GM23338 (cell line): ENCODE data around the gene CAMKK2. TPM values are rescaled to one million over a fixed set of nuclear protein-coding genes. Genes with fewer than 3 reads are reported as not detected.
"Not testable (repeated sequence)": the region's sequence is repeated elsewhere in the genome, so short reads cannot be mapped to it uniquely, and the experiment has no call there.

Experiments used
- ATAC-seq: fragments of 200-7000 bp; cut with Tn5 transposase; 3 replicates; pipeline ENCODE4 v1.9.1; 2020
- DNase-seq: peaks from one replicate; pipeline ENCODE4 v3.0.0-alpha.2; 2015; ENCODE audit warnings: low spot score
- H2AFZ ChIP-seq: fragments of 200-600 bp; sonication (generic); 2 replicates; pipeline ENCODE4 v1.8.0; 2016; ENCODE audit warnings: antibody characterized with exemption, mild to moderate bottlenecking, moderate library complexity
- H3F3A ChIP-seq: fragments of 200-600 bp; sonication (generic); replicated peaks from 2 replicates; pipeline ENCODE4 v1.8.0; 2017; ENCODE audit warnings: antibody characterized with exemption, mixed run types, low read depth
- H3K27ac ChIP-seq: fragments of 200-600 bp; sonication (generic); 2 replicates; pipeline ENCODE4 v1.6.1; 2016; ENCODE audit warnings: low read depth
- H3K27me3 ChIP-seq: fragments of 200-600 bp; sonication (generic); 2 replicates; pipeline ENCODE4 v1.8.0; 2016; ENCODE audit warnings: mild to moderate bottlenecking, mixed run types, moderate library complexity; ENCODE audit not compliant: insufficient read depth
- H3K36me3 ChIP-seq: fragments of 200-600 bp; sonication (generic); 2 replicates; pipeline ENCODE4 v1.8.0; 2016; ENCODE audit warnings: mild to moderate bottlenecking; ENCODE audit not compliant: insufficient read depth
- H3K4me1 ChIP-seq: fragments of 200-600 bp; sonication (generic); 2 replicates; pipeline ENCODE4 v1.8.0; 2016; ENCODE audit warnings: mild to moderate bottlenecking, moderate library complexity; ENCODE audit not compliant: insufficient read depth
- H3K4me2 ChIP-seq: fragments of 200-600 bp; sonication (generic); 2 replicates; pipeline ENCODE4 v1.7.1; 2017; ENCODE audit warnings: mixed run types
- H3K4me3 ChIP-seq: fragments of 200-600 bp; sonication (generic); 2 replicates; pipeline ENCODE4 v1.6.1; 2016; ENCODE audit warnings: mixed run types
- H3K79me2 ChIP-seq: fragments of 200-600 bp; sonication (generic); replicated peaks from 2 replicates; pipeline ENCODE4 v1.8.0; 2017; ENCODE audit warnings: mild to moderate bottlenecking; ENCODE audit not compliant: insufficient read depth
- H3K9me2 ChIP-seq: fragments of 200-600 bp; sonication (generic); 2 replicates; pipeline ENCODE4 v1.8.0; 2017; ENCODE audit not compliant: insufficient read depth
- H4K20me1 ChIP-seq: fragments of 200-600 bp; sonication (generic); replicated peaks from 2 replicates; pipeline ENCODE4 v1.8.0; 2017; ENCODE audit warnings: mild to moderate bottlenecking; ENCODE audit not compliant: insufficient read depth
- H3K27ac Mint-ChIP-seq: 2 replicates; pipeline ENCODE4 v1.8.0; 2020; ENCODE audit warnings: inconsistent platforms, mild to moderate bottlenecking, moderate library complexity, mixed read lengths
- H3K27me3 Mint-ChIP-seq: 3 replicates; pipeline ENCODE4 v1.8.0; 2022; ENCODE audit warnings: low read depth, mild to moderate bottlenecking, moderate library complexity, mixed read lengths, inconsistent platforms; ENCODE audit not compliant: insufficient read depth, poor library complexity
- H3K36me3 Mint-ChIP-seq: 3 replicates; pipeline ENCODE4 v1.8.0; 2021; ENCODE audit warnings: low read depth, mild to moderate bottlenecking, inconsistent platforms, moderate library complexity, mixed read lengths
- H3K4me1 Mint-ChIP-seq: 3 replicates; pipeline ENCODE4 v1.8.0; 2020; ENCODE audit warnings: mild to moderate bottlenecking, inconsistent platforms, mixed read lengths
- H3K4me3 Mint-ChIP-seq: 3 replicates; pipeline ENCODE4 v1.8.0; 2021; ENCODE audit warnings: moderate library complexity, mild to moderate bottlenecking, inconsistent platforms, mixed read lengths
- H3K9me3 Mint-ChIP-seq: 3 replicates; pipeline ENCODE4 v1.8.0; 2020; ENCODE audit warnings: moderate library complexity, mild to moderate bottlenecking, inconsistent platforms, mixed read lengths
- CREB1 ChIP-seq: fragments of 250-450 bp; sonication (Bioruptor Pico); IDR thresholded peaks from 2 replicates; pipeline ENCODE4 v1.5.0; 2020; ENCODE audit warnings: low read depth, mild to moderate bottlenecking, moderate library complexity
- EZH2 ChIP-seq: fragments of 200-600 bp; sonication (generic); IDR thresholded peaks from one replicate; pipeline ENCODE4 v1.8.0; 2017; ENCODE audit warnings: antibody characterized with exemption, mild to moderate bottlenecking, low read depth; ENCODE audit not compliant: unreplicated experiment
- EZH2phosphoT487 ChIP-seq: fragments of 200-600 bp; sonication (generic); IDR thresholded peaks from one replicate; pipeline ENCODE4 v1.8.1; 2018; ENCODE audit warnings: antibody characterized with exemption; ENCODE audit not compliant: unreplicated experiment
- JUNB ChIP-seq: IDR thresholded peaks from one replicate; pipeline ENCODE4 v1.6.1; 2016; ENCODE audit warnings: antibody characterized with exemption; ENCODE audit not compliant: unreplicated experiment
- NANOG ChIP-seq: IDR thresholded peaks from 2 replicates; pipeline ENCODE4 v1.6.1; 2016; ENCODE audit warnings: antibody characterized with exemption, borderline replicate concordance
- POLR2AphosphoS5 ChIP-seq: IDR thresholded peaks from 2 replicates; pipeline ENCODE4 v1.6.1; 2016; ENCODE audit warnings: antibody characterized with exemption, low read depth
- STAT1 ChIP-seq: IDR thresholded peaks from one replicate; pipeline ENCODE4 v1.6.1; 2016; ENCODE audit warnings: antibody characterized with exemption; ENCODE audit not compliant: unreplicated experiment
- ZNF331 ChIP-seq: fragments of 250-450 bp; sonication (Bioruptor Pico); IDR thresholded peaks from 2 replicates; pipeline ENCODE4 v1.5.0; 2020; ENCODE audit warnings: low read depth, mild to moderate bottlenecking, moderate library complexity
- ZNF462 ChIP-seq: fragments of 250-450 bp; sonication (Bioruptor Pico); IDR thresholded peaks from 2 replicates; pipeline ENCODE4 v1.5.0; 2020; ENCODE audit warnings: mild to moderate bottlenecking, moderate library complexity
- polyA plus RNA-seq: library from polyadenylated mRNA; unstranded; fragments of >200 nt; fragmentation: Nextera tagmentation; extraction: Ambion mirVana; gene quantifications from 2 replicates; pipeline ENCODE4 v1.2.1, GENCODE V29; 2016
- total RNA-seq: library from RNA; depleted of rRNA; stranded (reverse); fragments of >200 nt; shearing (Covaris generic); gene quantifications from 2 replicates; pipeline ENCODE4 v1.2.3, GENCODE V29; 2014
- TF ChIP-seq, protein P1 (sequence below): IDR thresholded peaks from 2 replicates; pipeline ENCODE4 v1.6.1; 2016; ENCODE audit warnings: antibody characterized with exemption
- TF ChIP-seq, protein P2 (sequence below), 2 experiments: fragments of 200-600 bp in 1 of 2; sonication (generic) in 1 of 2; conservative IDR thresholded peaks; 2 replicates each; pipeline versions ENCODE4 v1.5.1 to v1.6.1; 2016 to 2017; ENCODE audit warnings: antibody characterized with exemption in 2 of 2, low read depth in 2 of 2, mild to moderate bottlenecking in 2 of 2, moderate library complexity in 1 of 2

CAMKK2 gene
- total and polyA plus RNA-seq, 2 experiments from 2014 or later: 10.3 to 26.4 TPM

- DNase-seq: not testable (repeated sequence)
These were observed 38.6 kb downstream of the CAMKK2 start for GRCh38 chr12:121257704-121258449.

DNA sequence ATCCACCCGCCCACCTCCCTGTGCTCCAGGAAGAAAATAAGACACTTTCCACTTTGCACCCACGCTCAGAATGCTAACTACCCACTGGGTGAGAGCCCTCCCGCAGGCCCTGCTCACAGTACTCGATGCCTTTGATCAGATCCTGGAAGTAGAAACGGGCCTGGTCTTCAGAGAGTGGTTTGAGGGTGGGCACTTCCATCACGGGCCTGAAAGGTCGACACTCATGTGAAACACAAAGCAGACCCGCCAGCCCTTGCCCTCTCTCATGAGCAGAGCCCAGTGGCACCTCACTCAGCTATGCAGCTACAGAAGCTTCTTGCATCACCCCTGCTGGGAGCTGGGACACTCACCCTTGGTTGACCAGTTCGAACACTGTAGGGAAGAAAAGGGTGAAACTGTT, 41.1 kb downstream of the CAMKK2 start:
- H3K27ac Mint-ChIP-seq: no peak overlapping the region
- TF ChIP-seq CREB1 (CRISPR knock-in tag) (no peak), EZH2phosphoT487 (no peak), NANOG (no peak), JUNB (no peak), STAT1 (no peak), EZH2 (no peak), ZNF331 (CRISPR knock-in tag) (no peak), ZNF462 (no peak), POLR2AphosphoS5 (no peak)
- TF ChIP-seq, protein P1, sequence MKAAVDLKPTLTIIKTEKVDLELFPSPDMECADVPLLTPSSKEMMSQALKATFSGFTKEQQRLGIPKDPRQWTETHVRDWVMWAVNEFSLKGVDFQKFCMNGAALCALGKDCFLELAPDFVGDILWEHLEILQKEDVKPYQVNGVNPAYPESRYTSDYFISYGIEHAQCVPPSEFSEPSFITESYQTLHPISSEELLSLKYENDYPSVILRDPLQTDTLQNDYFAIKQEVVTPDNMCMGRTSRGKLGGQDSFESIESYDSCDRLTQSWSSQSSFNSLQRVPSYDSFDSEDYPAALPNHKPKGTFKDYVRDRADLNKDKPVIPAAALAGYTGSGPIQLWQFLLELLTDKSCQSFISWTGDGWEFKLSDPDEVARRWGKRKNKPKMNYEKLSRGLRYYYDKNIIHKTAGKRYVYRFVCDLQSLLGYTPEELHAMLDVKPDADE: no peak
- TF ChIP-seq, protein P2, sequence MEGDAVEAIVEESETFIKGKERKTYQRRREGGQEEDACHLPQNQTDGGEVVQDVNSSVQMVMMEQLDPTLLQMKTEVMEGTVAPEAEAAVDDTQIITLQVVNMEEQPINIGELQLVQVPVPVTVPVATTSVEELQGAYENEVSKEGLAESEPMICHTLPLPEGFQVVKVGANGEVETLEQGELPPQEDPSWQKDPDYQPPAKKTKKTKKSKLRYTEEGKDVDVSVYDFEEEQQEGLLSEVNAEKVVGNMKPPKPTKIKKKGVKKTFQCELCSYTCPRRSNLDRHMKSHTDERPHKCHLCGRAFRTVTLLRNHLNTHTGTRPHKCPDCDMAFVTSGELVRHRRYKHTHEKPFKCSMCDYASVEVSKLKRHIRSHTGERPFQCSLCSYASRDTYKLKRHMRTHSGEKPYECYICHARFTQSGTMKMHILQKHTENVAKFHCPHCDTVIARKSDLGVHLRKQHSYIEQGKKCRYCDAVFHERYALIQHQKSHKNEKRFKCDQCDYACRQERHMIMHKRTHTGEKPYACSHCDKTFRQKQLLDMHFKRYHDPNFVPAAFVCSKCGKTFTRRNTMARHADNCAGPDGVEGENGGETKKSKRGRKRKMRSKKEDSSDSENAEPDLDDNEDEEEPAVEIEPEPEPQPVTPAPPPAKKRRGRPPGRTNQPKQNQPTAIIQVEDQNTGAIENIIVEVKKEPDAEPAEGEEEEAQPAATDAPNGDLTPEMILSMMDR (conservative IDR thresholded peaks at IDR 0.05; ENCODE audit: low read depth in 2 of 2): no peak

More at GRCh38 chr12:121257704-121258449, 38.6 kb downstream of the CAMKK2 start:
- not testable (repeated sequence) for H2AFZ ChIP-seq, H3K27ac Mint-ChIP-seq, H3K9me3 Mint-ChIP-seq, H3K27ac ChIP-seq, H3K27me3 ChIP-seq, H3K4me3 ChIP-seq, H3K4me1 ChIP-seq, H3K4me2 ChIP-seq, H3K9me2 ChIP-seq, H3K27me3 Mint-ChIP-seq, H3F3A ChIP-seq, H3K4me3 Mint-ChIP-seq, H3K79me2 ChIP-seq, H3K4me1 Mint-ChIP-seq, H3K36me3 ChIP-seq, ATAC-seq, H4K20me1 ChIP-seq
- peaks cover 58% of the 10 kb centered on the region for H3K36me3 Mint-ChIP-seq

More for the DNA sequence above, 41.1 kb downstream of the CAMKK2 start:
- Mint-ChIP-seq H3K9me3 (no peaks in the 10 kb centered on the region), H3K4me1 (no peaks in the 10 kb centered on the region), H3K36me3 (peaks cover 68% of the 10 kb centered on the region), H3K27me3 (peaks cover 6% of the 10 kb centered on the region), H3K4me3 (no peak overlapping the region)
- ATAC-seq: no peak
- DNase-seq: no peak
- Histone ChIP-seq H3K4me1 (no peaks in the 10 kb centered on the region), H3F3A (no peaks in the 10 kb centered on the region), H4K20me1 (0 out of 2 replicates have a peak, but pooled peaks cover 3% of the 10 kb centered on the region), H3K4me3 (no peak overlapping the region), H3K79me2 (no peaks in the 10 kb centered on the region), H3K36me3 (no peaks in the 10 kb centered on the region; the same call in 1 of the 2 replicates), H3K27ac (no peak overlapping the region), H3K4me2 (no peak overlapping the region), H2AFZ (no peak overlapping the region), H3K9me2 (no peaks in the 10 kb centered on the region), H3K27me3 (no peaks in the 10 kb centered on the region)
